Measurements from ENCODE around the gene FKBP8.

GRCh38 chr19:18533058-18533457 lies 10.3 kb downstream of the FKBP8 start:
- TF ChIP-seq POLR2A (IDR thresholded peaks at IDR 0.05) (no peak), CTCF (IDR thresholded peaks at IDR 0.05) (no peak)
